ENCODE data around the gene MSTO1.
"Not testable (repeated sequence)": the region's sequence is repeated elsewhere in the genome, so short reads cannot be mapped to it uniquely, and the experiment has no call there.

MSTO1 gene

GRCh38 chr1:155609515-155610256 is at the start of gene MSTO1:
MSTO1 (plus strand) TSS chr1:155610218; CDS start chr1:155610249, 31 bp downstream.
- DNase-seq (ENCODE audit: low spot score) = peak; percentile 95

- not testable (repeated sequence) for DNase-seq (ENCODE audit: low spot score)
Observed at GRCh38 chr1:155561779-155562580, 48.0 kb upstream of the MSTO1 start.

GRCh38 chr1:155562581-155563376 is 47.2 kb upstream of the MSTO1 start, which contains the start of gene ASH1L:
ASH1L (minus strand) TSS chr1:155562803; CDS start chr1:155521519, 41,284 bp downstream.
- peak; percentile 98 for DNase-seq (ENCODE audit: low spot score)

GRCh38 chr1:155563377-155564022 is 46.5 kb upstream of the MSTO1 start:
- not testable (repeated sequence) for DNase-seq (ENCODE audit: low spot score)

GRCh38 chr1:155569988-155570592 is 39.9 kb upstream of the MSTO1 start:
- no peak for DNase-seq (ENCODE audit: low spot score)

GRCh38 chr1:155570593-155570990 is 39.4 kb upstream of the MSTO1 start:
- DNase-seq (ENCODE audit: low spot score) = no peak

GRCh38 chr1:155574077-155574476 is 35.9 kb upstream of the MSTO1 start:
- DNase-seq (ENCODE audit: low spot score) = no peak

- not testable (repeated sequence) for DNase-seq (ENCODE audit: low spot score)
Observed at GRCh38 chr1:155575608-155576007, 34.4 kb upstream of the MSTO1 start.

- DNase-seq (ENCODE audit: low spot score) = not testable (repeated sequence)
Observed at GRCh38 chr1:155583846-155584245, 26.2 kb upstream of the MSTO1 start.

GRCh38 chr1:155589282-155589681 is 20.7 kb upstream of the MSTO1 start:
- not testable (repeated sequence) for DNase-seq (ENCODE audit: low spot score)

- not testable (repeated sequence) for DNase-seq (ENCODE audit: low spot score)
Observed at GRCh38 chr1:155590516-155591247, 19.3 kb upstream of the MSTO1 start.

- DNase-seq (ENCODE audit: low spot score) = no peak
Observed at GRCh38 chr1:155591770-155592169, 18.2 kb upstream of the MSTO1 start.

GRCh38 chr1:155595877-155596474 is 14.0 kb upstream of the MSTO1 start:
- not testable (repeated sequence) for DNase-seq (ENCODE audit: low spot score)

- DNase-seq (ENCODE audit: low spot score) = no peak
Observed at GRCh38 chr1:155596864-155597263, 13.2 kb upstream of the MSTO1 start.

- no peak for DNase-seq (ENCODE audit: low spot score)
Observed at GRCh38 chr1:155598842-155599331, 11.1 kb upstream of the MSTO1 start.

GRCh38 chr1:155599828-155600572 is 10.0 kb upstream of the MSTO1 start:
- not testable (repeated sequence) for DNase-seq (ENCODE audit: low spot score)

- no peak for DNase-seq (ENCODE audit: low spot score)
Observed at GRCh38 chr1:155607708-155608107, 2.3 kb upstream of the MSTO1 start.

GRCh38 chr1:155608888-155609225 is 1.2 kb upstream of the MSTO1 start:
- no peak for DNase-seq (ENCODE audit: low spot score)

GRCh38 chr1:155610257-155610647 is 234 bp downstream of the MSTO1 start:
- DNase-seq (ENCODE audit: low spot score) = not testable (repeated sequence)
